Neutrophil (primary cell): ENCODE measurements around the gene PCNT.

Source experiments
- H3K27ac ChIP-seq: fragments of 200-600 bp; sonication (generic); 2 replicates; pipeline ENCODE4 v1.5.1; 2016; ENCODE audit warnings: mild to moderate bottlenecking, moderate library complexity
- H3K27me3 ChIP-seq: fragments of 200-600 bp; sonication (generic); 2 replicates; pipeline ENCODE4 v1.6.0; 2016; ENCODE audit warnings: mild to moderate bottlenecking
- H3K36me3 ChIP-seq: fragments of 200-600 bp; sonication (generic); 2 replicates; pipeline ENCODE4 v1.5.1; 2017
- H3K4me1 ChIP-seq, 2 experiments: fragments of 200-600 bp in 1 of 2; sonication (generic) in 1 of 2; 1 replicate in 1 of 2; 2 replicates in 1 of 2; pipeline versions ENCODE4 v1.5.1 to v1.6.1; 2013 to 2016; ENCODE audit warnings: low read depth in 1 of 2, low read length in 1 of 2, mild to moderate bottlenecking in 1 of 2, moderate library complexity in 1 of 2; ENCODE audit not compliant: control insufficient read depth in 1 of 2, insufficient read depth in 1 of 2
- H3K4me3 ChIP-seq, 2 experiments: fragments of 200-600 bp in 1 of 2; sonication (generic) in 1 of 2; 1 replicate in 1 of 2; 2 replicates in 1 of 2; pipeline ENCODE4 v1.5.1; 2013 to 2016; ENCODE audit warnings: low read depth in 1 of 2, low read length in 1 of 2, mild to moderate bottlenecking in 1 of 2, moderate library complexity in 1 of 2
- H3K9me3 ChIP-seq: fragments of 200-600 bp; sonication (generic); 2 replicates; pipeline ENCODE4 v1.5.1; 2016
- CTCF ChIP-seq: fragments of 200-600 bp; sonication (generic); IDR thresholded peaks from 2 replicates; pipeline ENCODE4 v1.5.1; 2016; ENCODE audit warnings: antibody characterized with exemption

The PCNT gene

GRCh38 chr21:46354518-46354917 is 30.6 kb downstream of the PCNT start:
- Histone ChIP-seq H3K27me3 (no peaks in the 10 kb centered on the region), H3K4me1 (no peaks in the 10 kb centered on the region), H3K27ac (no peak overlapping the region), H3K9me3 (no peaks in the 10 kb centered on the region), H3K36me3 (peaks cover 89% of the 10 kb centered on the region), H3K4me3 (no peak overlapping the region)
- no peak for TF ChIP-seq CTCF

DNA sequence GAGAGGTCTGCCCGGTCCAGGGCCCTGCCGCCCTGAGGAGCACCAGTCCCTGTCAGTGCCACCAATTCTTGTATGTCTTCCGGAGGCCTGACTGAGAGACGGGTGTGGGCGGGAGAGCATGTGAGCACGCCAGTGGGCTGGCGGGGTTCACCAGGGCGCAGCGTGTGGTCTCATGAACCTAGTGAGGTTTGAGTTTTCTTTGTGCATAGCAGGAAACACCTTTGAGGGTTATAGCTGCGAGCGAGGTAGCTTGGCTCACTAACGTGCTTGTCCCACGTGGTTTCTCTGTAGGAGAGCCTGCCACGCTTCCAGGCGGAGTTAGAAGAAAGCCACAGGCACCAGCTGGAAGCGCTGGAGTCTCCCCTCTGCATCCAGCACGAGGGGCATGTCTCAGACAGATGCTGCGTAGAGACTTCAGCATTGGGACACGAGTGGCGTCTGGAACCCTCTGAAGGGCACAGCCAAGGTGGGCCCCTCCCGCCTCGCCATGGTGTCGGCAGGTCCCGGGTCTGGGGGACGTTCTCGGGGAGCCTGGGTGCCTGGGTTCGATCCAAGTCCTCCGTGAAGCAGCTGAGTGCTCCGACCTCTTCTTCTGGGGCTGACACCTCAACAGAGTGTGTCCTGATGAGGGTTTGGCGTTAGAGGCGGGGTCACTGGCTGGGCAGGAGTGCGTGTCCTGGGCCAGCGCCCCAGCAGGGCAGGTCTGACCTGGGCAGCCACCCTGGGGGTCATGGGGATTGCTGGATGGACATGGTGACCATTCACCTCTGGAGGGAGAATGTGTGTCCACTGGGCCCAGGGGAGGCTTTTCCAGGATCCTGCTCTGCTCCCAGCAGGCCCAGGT is 31.4 kb downstream of the PCNT start:
- Histone ChIP-seq H3K4me3 (no peak overlapping the region), H3K27me3 (no peaks in the 10 kb centered on the region), H3K27ac (no peak overlapping the region), H3K36me3 (peaks cover 80% of the 10 kb centered on the region), H3K9me3 (no peaks in the 10 kb centered on the region), H3K4me1 (no peaks in the 10 kb centered on the region)
- TF ChIP-seq CTCF = no peak

GRCh38 chr21:46356005-46356338 is 32.0 kb downstream of the PCNT start:
- Histone ChIP-seq H3K9me3 (no peaks in the 10 kb centered on the region), H3K4me1 (no peaks in the 10 kb centered on the region), H3K27me3 (no peaks in the 10 kb centered on the region), H3K27ac (no peak overlapping the region), H3K36me3 (peaks cover 79% of the 10 kb centered on the region), H3K4me3 (no peak overlapping the region)
- no peak for TF ChIP-seq CTCF

DNA sequence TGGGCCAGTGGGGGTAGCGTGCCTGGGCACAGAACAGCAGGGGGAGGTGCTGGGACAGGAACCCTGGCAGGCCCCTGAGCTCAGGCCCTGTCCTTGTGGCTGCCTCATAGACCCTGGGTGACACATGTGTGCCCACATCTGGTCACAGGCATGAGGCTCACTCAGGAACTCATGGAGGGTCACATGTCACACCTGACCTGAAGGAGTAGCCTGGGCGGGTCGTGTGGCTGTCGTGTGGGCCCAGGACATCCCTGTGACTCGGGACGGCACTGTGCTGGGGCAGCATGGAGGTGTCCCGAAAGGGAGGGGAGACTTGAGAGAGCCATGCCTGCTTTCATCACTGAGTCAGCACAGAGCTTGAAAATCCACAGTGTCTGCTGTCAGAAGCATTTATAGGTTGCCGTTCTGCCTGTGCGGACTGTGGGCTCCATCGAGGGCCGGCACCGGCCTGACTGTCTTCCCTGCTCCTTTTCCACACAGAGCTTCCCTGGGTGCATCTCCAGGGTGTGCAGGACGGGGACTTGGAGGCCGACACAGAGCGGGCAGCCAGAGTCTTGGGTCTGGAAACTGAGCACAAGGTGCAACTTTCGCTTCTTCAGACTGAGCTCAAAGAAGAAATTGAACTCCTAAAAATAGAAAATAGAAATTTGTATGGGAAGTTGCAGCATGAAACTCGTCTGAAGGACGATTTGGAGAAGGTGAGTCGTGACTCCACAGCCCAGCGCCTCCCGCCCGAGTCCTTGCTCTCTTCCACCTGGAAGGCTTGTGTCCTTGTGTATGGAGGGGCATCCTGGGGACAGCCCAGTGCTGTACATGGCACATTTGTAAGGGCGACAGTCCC is 32.8 kb downstream of the PCNT start:
- no peaks in the 10 kb centered on the region for H3K4me1 ChIP-seq
- no peak for TF ChIP-seq CTCF
- no peaks in the 10 kb centered on the region for H3K9me3 ChIP-seq
- H3K4me3 ChIP-seq = no peak overlapping the region
- H3K36me3 ChIP-seq = peaks cover 79% of the 10 kb centered on the region
- no peak overlapping the region for H3K27ac ChIP-seq
- H3K27me3 ChIP-seq = no peaks in the 10 kb centered on the region

DNA sequence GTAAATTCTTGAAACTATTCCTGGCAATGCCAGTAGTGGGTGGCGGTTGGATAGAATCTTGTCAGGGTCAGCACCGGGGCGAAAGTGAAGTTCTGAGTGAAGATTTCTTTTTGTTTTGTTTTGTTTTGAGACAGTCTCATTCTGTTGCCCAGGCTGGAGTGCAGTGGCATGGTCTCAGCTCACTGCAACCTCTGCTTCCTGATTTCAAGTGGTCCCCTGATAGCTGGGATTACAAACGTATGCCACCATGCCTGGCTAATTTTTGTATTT is 33.3 kb downstream of the PCNT start:
- Histone ChIP-seq H3K27me3 (no peaks in the 10 kb centered on the region), H3K4me3 (no peak overlapping the region), H3K36me3 (peaks cover 79% of the 10 kb centered on the region), H3K9me3 (no peaks in the 10 kb centered on the region), H3K4me1 (no peaks in the 10 kb centered on the region), H3K27ac (no peak overlapping the region)
- no peak for TF ChIP-seq CTCF
